NCI-H2196 (cell line): ENCODE data around the gene SLC25A51.

Source experiments
- DNase-seq: peaks from one replicate; lab custom pipeline; 2025; ENCODE audit not compliant: unreplicated experiment; lab: John Stamatoyannopoulos, UW

Gene SLC25A51

DNA sequence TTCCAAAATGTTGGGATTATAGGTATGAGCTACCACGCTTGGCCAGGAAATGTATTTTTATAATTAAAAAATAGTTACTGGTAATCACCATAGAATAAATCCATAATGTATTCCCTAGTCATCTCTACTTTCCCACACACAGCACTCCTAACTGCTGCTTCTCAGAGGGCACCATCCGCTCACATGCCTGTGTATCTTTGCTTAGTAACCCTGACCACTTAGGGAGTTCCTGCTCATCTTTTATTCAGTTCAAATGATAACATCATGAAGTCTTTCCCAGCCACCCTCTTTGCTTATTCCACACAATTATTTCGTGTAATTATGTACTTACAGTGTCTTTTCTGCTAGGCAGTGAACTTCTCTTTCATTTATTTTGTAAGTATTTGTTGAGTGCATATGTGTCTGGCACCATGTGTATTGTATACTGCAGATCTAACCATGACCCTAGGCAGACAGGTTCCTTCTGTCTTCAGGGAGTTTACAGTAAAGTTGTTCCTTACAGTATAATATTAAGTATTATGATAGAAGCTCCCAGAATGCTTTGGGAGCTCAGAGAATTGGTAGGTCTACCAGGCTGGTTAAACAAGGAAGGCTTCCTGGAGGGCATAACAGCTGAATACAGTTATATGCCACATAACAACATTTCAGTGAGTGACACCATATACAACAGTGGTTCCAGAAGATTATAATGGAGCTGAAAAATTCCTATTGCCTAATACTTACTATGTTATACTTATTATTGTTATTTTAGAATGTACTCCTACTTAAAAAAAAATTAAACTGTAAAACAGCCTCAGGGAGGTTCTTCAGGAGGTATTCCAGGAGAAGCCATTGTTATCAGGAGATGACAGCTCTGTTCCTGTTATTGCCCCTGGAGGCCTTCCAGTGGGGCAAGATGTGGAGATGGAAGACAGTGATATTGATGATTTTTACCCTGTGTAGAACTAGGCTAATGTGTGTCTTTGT is 64.1 kb downstream of the SLC25A51 start:
- no peak for DNase-seq
